Stimulated activated naive CD8-positive, alpha-beta T cell treated with anti-CD3 and anti-CD28 coated beads, Interleukin-15, Interleukin-2, amounts not matched to agents 100 U/mL and 50 U/mL, for 24 hours (primary cell): Measurements from ENCODE around the gene FBXL17.
"Not testable (repeated sequence)": the region's sequence is repeated elsewhere in the genome, so short reads cannot be mapped to it uniquely, and the experiment has no call there.

ENCODE experiments used
- ATAC-seq: fragments of 150-1000 bp; cut with Tn5 transposase; one replicate; pipeline ENCODE4 v1.10.0; 2021
- DNase-seq: peaks from one replicate; pipeline ENCODE4 v3.0.0; 2021

The FBXL17 gene

DNA sequence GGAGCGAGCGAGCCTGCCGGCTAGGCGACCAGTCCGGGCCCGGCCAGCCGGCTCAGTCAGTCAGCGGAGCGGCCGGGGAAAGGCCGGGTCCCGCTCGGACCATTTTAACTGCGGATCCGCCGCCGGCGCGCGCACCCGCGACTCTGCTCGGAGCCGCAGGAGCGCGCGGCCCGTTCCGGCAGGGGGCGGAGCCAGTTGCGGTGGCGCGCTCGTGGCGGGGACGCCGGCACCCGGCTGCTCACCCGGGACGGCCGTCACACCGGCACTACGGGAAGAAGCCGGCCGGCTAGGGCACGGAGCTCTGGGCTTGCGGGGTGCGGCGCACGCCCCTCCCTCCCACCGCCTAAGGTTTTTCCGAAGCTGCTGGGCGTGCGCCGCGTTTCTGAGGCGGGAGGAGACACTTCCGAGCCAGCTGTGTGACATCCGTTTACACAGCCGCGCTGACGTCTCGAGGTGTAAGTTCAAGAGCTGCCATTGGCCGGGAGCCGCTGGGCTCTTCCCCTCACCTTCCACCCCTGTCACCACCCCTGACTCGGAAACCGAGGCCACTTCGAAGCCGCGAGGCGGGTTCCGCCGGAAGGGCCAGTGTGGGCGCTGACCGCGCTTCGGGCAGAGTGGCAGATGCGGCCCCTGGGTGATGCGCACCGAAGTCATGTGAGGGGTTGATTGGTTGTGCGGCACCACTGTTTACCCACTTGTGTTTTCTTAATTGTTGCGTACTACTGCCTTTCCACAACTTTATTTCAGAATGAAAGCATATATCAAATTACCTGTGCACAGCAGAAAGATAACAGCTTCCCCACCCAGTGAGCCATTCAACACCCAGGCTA, at the start of gene FBXL17:
FBXL17 (minus strand) TSS at position 145 of the 830 bp plus-strand sequence.
- ATAC-seq (peak; percentile 82), DNase-seq (peak; percentile 90)

DNA sequence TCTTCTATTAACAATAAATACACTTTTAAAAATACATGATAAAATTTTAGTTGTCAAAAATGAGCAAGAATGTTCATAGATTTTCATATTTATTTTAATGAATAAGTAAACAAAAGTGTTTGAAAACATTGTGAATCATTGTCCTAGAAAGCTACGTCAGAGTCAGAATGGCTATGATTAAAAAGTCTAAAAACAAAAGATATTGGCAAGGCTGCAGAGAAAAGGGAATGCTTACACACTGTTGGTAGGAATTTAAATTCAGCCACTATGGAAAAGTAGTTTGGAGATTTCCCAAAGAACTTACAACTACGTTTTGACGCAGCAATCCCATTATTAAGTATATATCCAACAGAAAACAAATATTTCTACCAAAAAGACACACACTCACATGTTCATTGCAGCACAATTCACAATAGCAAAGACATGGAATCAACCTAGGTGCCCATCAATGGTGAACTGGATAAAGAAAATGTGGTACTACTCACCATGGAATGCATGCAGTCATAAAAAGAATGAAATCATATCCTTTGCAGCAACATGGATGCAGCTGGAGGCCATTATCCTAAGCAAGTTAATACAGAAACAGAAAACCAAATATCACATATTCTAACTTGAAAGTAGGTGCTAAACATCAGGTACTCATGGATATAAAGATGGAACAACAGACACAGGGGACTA, 49.2 kb upstream of the FBXL17 start:
- DNase-seq (no peak), ATAC-seq (no peak)

DNA sequence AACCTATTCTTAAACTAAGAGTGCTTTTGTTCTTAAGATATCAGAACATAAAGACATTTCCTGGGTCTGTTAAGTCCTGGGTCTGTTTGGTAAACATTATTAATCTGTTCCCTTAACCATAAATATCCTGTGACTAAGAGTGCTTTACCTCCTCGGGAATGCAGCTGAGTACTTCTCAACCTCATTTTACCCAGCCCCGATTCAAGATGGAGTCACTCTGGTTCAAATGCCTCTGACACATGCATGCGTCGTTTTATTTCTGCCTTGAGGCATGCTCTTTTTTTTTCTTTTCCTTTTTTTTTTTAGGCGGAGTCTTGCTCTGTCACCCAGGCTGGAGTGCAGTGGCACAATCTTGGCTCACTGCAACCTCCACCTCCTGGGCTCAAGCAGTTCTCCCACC, 39.8 kb upstream of the FBXL17 start:
- no peak for ATAC-seq
- DNase-seq, result no peak

GRCh38 chr5:108420755-108421154, 38.9 kb upstream of the FBXL17 start:
- no peak for ATAC-seq
- no peak for DNase-seq

- ATAC-seq, result no peak
- DNase-seq, result no peak
These were observed 38.3 kb upstream of the FBXL17 start for GRCh38 chr5:108420158-108420557.

DNA sequence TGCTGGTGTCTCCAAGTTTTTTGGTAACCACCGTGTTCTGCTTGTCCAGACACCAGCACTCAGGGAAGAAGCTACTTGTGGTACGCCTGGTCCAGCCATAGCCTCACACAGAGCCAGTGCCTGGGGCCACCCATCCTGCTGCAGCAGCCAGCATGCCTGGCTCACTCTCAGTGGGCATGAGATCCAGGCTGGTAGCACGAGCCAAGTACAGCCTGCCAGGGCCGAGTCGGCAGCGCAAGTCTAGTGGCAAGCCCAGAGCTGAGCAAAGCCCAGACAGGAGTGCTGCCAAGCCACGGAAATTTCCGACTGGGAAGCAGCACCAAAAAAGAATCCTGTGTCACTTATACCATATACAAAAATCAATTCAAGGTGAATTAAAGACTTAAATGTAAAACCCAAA, 36.3 kb upstream of the FBXL17 start:
- DNase-seq (no peak), ATAC-seq (no peak)

- DNase-seq, result no peak
- ATAC-seq, result no peak
These were observed 35.3 kb upstream of the FBXL17 start for GRCh38 chr5:108417166-108417670.

DNA sequence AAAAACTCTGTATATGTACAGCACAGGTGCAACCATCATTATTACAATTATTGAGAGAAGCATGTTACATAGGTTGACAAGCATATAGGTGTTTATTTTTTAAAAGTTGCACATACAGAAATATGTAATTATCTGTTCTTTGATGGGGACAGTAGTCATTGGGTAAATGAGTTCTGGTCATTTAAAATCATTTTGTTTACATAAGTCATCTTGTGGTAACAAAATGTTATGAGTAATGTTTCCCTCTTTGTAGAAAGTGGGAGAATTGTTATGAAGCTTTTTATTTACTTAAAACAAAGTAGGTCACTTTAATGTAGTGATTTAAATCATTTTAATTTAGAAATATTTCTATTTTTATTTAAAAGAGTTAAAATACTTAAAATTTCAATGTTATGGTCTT, 33.8 kb upstream of the FBXL17 start:
- no peak for DNase-seq
- ATAC-seq, result no peak

DNA sequence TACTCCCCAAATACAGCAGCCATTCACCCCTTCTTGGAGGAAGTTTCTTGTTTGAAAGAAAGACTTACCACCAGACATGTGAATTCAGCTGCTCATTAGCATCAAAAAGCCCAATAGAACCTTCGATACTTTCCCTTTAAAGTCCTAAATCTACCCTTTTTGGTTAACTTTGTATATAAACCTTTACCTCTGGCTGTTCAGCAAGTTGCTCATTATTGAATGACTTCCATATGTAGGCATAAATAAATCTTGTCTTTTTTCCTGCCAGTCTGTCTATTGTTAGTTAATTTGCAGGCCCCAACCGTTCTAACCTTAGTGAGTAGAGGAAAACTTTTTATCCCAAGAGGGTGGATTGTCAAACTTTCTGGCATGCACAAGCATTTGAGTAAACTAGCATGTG, 27.9 kb upstream of the FBXL17 start:
- DNase-seq, result no peak
- no peak for ATAC-seq

- not testable (repeated sequence) for DNase-seq, ATAC-seq
These were observed 23.3 kb upstream of the FBXL17 start for GRCh38 chr5:108405201-108405600.

GRCh38 chr5:108398964-108399363, 17.1 kb upstream of the FBXL17 start:
- DNase-seq, result no peak

DNA sequence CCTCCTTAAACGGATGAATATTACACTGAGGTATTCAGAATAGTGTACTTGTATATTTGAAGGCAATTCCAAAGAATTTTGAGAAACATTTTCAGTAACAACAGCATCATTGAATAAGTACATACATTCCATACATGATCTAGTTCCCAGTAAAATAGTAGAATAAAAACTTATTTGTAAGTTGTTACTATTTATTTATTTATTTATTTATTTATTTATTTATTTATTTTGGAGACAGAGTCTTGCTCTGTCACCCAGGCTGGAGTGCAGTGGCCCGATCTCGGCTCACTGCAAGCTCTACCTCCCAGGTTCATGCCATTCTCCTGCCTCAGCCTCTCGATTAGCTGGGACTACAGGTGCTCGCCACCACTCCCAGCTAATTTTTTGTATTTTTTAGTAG, 14.9 kb upstream of the FBXL17 start:
- not testable (repeated sequence) for DNase-seq, ATAC-seq

More at GRCh38 chr5:108398964-108399363, 17.1 kb upstream of the FBXL17 start:
- no peak for ATAC-seq

DNA sequence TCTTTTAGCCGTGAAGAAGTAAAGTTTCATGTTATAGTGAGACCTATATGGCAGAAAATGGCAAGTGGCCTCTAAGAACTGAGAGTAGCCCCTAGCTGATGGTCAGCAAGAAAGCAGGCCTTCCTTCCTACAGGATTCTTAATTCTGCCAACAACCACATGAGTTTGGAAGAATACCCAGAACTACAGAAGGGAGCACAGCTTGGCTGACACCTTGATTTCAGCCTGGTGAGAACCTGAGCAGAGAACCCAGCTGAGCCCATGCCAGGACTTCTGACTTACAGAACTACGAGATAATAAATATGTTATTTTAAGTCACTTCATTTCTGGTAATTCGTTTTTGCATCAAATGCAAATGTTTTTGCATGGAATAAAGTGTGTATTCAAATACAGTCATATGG, 5.9 kb upstream of the FBXL17 start:
- no peak for DNase-seq
- ATAC-seq, result no peak

DNA sequence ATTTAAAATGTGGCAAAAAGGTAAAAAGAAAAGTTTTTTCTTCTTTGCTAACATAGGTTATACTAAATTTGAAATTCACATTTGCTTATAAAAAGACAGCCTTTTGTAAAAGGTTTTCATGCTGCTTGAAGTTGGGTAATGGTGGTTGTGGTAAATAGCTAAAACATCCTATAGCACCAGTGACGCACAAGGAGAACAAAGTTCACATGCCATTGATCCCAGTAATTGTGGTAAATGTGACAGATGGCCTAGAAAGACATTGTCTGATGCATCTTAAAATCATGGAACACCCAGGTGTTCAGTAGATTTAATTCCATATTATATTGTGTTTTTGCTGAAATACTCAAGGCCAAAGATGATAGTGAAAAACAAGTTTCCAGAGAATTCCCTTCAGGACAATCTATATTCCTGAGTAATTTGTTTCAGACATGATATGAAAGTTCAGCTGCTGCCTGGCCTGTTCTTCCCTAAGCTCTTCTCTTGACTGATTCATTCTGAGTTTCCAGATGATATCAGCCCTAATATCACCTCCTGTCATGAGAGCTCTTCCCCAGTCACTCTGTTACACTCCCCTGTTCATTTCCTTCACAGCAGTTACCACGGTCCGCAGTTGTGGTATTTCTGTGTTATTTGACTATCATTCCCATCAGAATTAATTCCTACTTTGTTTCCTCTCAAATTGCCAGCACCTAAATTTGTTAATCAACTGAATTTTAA, 4.6 kb upstream of the FBXL17 start:
- ATAC-seq (no peak), DNase-seq (no peak)

DNA sequence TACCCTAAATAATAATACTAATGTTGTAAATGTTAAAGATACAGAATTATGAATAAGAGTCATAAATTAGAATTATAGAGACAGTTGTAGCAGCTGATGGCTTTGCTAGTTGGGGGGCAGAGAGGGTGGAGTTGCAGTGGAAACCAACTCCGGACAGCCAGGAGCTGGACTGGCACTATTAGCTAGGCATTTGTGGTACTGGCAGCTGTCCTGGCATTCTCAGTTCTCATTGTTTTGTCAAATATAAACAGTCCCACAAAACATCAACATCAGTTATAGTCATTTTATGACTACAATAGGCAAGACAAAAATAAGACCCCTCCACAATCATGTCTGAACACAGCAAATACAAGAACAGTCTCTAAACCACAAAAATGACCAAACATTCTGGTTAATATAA, 2.8 kb upstream of the FBXL17 start:
- DNase-seq, result no peak
- ATAC-seq, result no peak

- ATAC-seq (no peak), DNase-seq (peak; percentile 5)
These were observed 959 bp upstream of the FBXL17 start for GRCh38 chr5:108382784-108383330.

DNA sequence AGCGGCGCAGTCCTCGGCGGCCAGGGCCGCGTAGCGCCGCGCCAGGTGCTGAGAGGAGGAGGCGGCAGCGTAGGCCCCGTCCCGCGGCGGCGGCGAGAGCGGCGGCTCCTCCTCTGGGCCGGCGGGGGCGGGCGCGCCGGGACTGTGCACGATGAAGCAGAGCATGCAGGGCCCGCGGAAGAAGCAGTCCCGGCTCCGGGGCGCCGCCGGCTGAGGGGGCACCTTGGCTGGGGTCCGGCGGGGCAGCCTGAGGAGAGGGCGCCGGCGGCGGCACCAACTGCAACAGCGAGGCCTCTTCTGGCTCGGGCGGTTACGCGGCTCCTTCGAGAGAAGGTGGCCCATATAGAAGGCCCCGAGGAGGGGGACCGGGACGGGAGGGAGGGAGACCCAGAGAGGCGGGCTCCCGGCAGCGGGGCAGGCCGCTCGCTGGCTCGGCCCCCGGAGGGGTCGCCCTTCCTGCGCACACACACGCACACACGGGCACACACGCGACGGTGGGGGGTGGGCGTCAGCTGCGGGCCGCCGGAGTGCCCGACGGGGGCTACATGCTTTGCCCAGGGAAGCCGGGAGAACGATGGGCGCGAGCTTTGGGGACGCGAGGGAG, 446 bp downstream of the FBXL17 start:
- ATAC-seq, result peak; percentile 52
- DNase-seq, result peak; percentile 80

DNA sequence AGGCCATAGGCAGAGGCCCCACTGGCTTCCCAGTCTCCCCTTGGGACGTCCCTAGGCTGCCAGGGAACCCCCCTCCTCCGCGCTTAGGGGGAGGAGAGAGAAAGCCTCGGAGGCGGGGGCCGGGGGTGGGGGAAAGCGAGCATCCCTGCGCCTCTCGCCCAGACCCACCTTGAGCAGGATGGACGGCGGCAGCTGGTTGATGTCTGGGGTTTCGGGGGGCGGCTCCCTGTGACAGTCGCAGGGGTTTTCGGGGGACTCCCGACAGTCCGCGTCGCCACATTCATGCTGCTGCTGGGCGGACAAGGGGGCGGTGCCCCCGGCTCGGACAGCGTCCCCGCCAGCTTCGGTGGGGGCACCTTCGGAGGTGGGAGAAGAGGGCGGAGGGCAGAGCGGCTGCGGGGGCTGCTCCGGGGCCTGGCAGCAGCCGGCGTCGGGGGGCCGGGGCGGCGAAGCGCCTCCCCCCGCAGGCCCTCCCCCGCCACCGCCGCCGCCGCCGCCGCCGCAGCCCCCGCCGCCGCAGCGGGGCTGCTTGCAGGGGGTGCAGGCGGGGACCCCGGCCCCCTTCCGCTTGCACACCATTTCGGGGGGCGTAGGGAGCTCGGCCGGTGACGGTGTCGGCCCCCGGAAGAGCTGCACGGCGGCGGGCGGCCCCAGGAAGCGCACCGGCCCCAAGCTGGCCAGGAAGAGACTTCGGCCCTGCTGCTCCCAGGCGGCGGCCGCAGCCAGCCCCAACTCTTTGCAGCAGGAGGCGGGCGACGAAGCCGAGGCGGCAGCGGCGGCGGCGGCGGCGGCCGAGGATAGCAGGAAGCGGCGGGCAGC, 1.2 kb downstream of the FBXL17 start:
- DNase-seq (peak; percentile 73), ATAC-seq (peak; percentile 19)

DNA sequence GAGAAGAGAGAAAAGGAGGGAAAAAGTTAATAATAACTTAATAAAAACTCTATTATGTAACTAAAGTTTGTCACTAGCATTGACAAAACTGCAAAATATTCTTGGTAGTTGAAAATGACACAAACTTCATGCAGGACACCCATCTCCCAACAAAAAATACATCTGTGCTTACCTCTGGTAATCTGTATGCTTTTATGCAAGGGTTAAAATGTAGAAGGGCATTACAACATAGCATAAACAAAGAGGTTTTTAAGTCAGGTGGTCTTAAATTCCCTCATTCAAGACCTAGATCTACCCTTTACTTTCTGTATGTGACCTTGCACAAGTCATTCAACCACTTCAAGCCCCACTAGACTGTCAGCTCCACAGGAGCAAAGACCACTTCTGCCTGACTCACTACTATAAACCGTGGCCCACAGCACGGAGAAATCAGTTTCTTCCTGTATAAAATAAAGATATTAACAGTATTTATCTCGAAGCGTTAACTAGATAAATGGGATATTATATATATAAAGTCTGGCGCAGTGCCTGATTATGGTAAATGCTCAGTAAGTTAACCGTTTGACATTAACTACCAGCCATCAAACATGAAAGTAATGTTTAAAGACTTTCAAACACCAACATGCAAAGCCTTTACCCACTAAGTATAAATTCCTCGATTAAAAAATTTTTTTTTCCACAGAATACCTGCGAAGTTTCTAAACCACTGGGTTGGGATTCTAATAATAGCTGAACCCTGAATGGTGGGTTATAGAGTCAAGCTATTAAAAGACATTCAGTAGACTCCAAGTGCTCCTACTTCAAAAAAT, 2.0 kb downstream of the FBXL17 start:
- no peak for ATAC-seq
- DNase-seq, result peak; percentile 23

DNA sequence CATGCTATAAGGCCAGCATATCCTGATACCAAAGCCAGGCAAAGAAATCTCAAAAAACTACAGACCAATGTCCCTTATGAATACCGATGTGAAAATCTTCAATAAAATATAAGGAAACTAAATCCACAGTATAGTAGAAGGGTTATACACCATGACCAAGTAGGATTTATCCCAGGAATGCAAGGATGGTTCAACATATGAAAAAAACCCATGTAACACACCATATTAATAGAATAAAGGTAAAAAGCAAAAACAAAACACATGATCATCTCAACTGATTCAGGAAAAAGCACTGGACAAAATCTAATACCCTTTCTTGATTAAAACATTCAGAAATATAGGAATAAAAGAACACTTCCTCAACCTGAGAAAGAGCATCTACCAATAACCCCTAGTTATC, 6.1 kb downstream of the FBXL17 start:
- no peak for ATAC-seq
- no peak for DNase-seq
